GM19328 (cell line): ENCODE measurements around the gene HSPH1.

Experiments used
- ATAC-seq: cut with Tn5 transposase; IDR thresholded peaks from one replicate; pipeline ENCODE4 v1.9.1; 2021; ENCODE audit warnings: mild to moderate bottlenecking, moderate library complexity; ENCODE audit not compliant: unreplicated experiment

HSPH1 gene

DNA sequence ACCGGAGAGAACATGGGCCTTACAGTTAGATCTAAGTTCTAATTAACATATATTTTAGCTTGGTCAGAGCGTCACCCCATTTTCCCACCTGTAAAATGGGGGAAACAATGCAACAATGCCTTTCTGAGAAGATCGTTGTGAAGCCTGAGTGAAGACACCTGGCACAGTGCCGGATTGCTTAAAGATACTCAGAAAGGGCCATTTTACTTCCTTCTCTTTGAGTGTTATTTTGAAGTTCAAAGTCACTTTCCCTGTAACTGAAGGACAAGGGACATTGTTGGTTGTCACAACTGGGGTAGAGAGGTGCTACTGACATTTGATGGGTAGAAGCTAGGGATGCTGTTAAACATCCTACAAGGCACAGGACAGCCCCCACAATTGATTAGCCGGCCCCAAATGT lies 28.1 kb downstream of the HSPH1 start:
- ATAC-seq, result no peak

DNA sequence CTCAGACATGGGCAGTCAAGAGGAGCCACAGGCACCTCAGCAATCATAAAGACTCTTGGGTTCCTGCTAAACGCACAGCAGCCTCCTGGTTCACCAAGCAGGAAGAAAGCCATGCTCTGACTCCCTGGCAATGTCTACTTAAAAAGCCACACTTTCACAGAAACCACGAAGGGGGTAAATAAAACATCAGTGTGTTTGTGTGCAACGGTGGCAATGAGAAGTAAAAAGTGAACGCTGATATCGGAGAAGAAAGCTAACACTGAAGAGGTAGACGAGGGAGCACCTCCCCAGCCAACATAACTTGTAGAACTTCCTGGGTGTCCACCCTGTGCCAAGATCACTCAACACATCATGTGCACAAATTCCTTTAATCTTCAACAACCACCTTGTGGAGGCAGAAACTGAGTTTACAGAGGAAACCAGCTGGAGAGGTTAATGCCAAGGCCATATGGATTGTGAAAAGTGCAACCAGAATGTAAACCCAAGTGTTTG lies 30.2 kb downstream of the HSPH1 start:
- no peak for ATAC-seq

DNA sequence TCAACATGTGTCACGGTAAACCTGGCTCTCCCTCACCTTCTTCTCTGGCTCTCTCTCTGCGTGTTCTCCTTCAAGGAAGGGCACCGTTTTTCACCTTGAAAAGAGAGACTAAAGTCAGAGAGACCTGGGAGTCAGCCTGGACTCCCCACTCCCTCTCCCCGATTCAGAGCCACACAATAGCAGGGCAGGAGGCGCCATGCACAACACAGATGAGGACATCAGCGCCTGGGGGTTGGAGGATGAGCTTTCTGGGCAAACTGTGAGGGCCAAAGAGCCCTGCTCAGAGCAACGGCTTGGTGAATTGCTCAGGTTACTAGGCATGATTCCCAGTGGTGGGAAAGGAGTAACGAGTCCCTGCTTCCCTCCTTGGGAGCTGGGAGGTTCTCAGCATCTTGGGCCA lies 32.3 kb downstream of the HSPH1 start:
- ATAC-seq, result no peak

DNA sequence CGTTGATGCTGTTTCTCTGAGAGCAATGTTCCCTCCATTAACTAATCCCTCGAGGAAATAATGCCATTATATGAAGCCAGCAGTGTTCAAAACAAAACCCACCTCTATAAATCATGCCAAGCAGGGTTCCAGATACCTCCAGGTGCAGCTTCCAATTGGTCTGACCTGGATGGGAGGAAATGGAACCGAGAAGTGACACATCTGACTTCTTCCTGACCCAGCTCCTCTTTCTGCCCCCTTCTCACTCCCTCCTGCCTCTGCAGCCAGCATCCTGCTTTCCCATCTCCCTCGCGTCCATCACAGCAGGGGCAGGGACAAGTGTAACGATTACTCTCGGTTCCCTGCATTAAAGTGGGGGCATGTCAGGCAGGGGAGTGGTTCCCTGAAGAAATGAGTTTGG lies 37.5 kb downstream of the HSPH1 start:
- no peak for ATAC-seq

DNA sequence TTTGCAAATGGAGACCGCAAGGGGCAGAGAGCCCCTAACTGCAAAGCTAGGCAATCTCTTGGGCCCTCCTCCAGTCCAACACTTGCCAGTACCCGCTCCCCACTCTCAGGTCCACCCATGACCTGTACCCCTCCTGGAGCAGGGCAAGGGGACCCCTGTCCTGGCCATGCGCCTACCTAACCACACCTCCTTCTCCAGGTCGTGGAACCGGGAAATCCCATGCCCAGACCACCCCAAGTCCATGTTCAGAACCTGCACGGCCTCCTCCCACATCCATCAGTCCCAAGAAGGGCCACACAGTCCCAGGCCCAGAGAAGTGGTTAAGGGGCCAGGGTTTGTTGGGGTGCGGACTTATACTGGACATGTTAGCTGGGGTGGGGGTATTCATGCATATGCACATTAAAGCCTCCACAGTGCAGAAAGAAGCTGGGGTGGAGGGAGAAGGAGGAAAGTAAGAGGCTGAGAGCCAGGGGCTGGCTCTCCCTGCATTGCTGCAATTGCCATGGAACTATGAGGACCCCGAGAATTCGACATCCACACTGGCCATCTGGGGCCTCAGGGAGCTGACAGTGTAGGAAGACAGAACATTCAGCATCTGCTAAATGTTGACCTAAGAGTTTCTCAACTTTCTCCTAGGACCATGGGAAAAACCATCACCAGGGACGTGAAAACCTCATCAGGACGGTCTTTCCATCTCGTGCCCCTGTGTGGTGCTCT lies 39.0 kb downstream of the HSPH1 start:
- ATAC-seq, result no peak

DNA sequence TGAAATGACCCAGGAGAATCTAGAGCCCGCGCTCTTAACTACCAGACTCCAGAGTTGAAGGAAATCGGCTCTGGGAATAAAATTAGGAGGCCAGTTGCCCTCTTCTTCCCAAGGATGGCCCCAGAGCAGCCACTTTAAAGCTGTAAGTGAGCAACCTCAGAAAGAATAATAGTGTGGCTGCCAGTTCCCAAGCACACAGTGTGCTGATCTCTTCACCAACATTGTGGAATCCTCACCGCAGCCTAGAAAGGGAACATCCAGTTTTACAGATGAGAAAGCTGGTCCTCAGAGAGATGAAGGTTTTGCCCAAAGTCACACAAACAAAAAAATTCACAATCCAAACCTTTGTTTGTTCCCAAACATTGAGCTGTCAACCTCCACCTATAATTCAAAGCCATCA lies 39.6 kb downstream of the HSPH1 start:
- ATAC-seq, result no peak

DNA sequence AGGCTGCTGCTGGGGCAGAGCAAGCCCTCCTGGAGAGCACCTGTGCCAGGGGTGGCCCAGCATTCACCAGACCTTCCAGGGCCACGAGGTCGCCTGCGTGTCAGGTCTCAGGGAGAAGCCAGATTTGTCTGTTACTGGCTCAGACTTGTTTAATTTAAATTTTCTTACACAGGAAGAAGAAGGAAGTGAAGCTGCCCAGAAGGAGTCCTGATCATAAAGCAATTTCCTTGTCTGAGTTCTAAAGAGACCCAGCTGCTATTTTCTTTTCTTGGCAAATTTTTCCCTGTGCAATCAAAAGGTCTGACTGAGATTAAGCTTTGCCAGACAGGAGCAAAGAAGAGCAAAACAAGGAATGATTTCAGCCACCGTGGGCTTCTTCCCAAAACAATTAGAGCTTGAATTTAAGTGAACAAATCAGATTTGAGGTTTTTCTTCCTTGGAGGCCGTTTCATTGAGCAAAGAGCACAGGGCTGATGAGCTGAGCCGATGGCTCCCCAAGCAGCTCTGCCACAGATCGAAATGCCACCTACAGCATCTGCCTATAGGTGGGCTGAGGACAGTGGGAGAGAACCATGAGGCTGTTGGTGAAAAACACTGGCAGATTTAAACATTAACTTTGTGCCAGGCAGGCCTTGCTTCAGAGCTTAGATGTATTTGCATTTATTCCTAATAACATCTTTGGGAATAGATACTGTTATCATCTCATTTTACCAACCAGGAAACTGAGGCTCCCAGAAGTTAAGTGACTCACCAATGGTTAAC lies 40.1 kb downstream of the HSPH1 start:
- ATAC-seq, result no peak

DNA sequence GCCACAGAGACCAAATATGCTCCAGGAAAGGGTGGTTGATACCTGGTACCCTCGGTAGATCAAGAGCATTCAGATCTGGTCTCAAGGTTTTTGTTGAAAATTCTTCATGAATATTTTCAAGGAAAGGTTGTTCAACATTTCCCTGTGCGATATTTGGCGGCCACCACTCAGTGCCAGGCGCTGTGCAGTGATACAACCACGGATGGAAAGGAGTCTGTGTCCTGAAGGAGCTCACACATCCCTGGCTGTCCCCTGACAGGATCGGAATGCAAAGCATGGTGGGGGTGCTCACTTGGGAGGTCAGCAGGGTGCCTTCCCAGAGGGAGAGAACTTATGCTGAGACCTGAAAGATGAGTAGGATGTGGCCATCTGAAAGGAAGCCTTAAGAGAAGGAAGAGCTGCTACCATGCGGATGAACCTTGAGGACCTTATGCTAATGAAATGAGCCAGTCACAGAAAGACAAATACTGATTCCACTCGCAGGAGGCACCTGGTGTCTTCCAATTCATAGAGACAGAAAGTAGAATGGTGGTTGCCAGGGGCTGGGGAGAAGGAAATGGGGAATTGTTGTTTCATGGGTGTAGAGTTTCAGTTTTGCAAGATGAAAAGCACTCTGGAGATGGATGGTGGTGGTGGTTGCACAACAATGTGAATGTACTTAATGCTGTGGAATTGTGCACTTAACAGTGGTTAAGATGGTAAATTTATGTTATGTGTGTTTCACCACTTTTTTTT lies 41.6 kb downstream of the HSPH1 start:
- no peak for ATAC-seq

DNA sequence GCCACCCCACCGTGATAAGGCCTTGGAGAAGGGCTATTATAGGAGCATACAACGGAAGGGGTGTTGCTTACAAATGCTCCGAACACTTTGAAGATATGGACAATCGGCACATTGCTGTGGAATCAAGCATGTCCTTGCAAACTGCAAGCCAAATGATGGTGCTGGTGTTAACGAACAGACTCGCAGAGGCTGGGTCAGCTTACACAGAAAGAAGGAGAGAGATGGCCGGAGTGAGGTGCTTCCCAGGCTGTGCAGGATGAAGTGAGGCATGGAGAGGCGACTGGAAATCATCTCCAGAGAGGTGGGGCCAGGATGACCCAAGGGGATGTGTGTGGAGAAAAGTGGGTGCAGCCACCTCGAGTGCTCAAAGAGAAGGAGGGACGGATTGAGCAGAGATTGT lies 42.2 kb downstream of the HSPH1 start:
- ATAC-seq, result no peak

DNA sequence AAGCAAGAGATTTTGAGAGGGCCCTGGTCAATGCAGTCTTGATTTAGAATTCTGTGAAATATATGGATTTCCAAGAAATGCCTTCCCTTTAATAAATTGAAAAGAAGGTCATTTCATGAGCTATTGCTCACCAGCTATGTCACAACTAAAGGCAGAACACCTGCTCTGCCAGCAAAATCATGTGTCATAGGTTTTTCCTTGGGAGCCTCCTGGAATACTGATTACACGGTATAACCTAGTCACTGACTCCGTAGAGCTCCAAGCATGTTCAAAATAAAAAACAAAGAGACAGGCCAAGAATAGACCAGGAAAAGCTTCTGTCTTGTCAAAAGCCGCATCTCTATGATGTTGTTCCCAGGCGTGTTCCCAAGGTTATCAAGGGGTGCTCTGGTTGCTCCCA lies 45.5 kb downstream of the HSPH1 start:
- no peak for ATAC-seq

DNA sequence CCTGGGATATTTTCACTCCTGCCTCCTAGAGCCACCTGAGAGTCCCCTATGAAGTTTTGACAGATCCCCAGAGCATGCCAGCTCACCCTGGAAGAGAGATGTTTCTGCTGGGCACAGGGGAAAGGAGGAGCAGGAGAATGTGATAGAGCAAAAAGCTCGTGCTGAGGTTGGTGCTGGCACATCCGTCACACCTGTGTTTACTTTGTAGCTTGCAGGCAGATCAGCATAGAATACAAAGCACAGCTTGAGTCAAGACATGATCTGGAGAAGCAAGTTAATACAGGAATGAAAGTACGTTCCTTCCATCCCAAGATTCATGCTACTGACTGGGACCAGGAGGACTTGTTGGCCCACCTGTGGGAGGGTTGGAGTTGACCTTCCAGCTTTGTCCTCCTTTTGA lies 46.1 kb downstream of the HSPH1 start:
- no peak for ATAC-seq

DNA sequence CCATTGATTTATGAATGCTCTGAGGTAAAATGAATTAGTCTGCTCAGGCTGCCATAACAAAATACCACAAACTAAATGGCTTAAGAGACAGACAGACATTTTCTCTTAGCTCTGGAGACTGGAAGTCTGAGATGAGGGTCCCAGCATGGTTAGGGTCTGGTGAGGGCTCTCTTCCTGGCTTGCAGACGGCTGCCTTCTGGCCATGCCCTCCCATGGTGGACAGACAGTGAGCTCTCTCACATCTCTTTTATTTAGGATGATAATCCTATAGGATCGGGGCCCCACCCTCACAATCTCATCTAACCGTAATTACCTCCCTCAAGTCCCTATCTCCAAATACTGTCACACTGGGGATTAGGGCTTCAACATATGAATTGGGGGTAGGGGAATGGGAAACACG lies 47.1 kb downstream of the HSPH1 start:
- no peak for ATAC-seq

DNA sequence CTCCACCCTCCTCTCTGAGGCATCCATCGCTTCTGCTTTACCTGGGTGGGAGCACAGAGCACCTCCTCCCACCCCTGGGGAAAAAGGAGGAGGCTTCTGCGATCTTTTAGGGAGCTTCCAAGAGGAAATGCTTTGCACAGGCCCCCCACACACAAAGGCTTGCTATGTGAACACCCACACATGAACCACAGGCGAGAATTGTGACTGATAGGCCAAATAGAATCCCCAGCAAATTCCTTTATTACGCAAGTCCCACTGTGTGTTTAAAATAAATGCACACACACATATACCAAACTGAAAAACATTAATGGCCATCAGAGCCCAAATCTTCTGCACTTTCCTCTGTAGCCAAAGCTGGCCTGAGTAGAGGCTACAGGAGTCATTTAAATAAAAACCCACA lies 50.6 kb downstream of the HSPH1 start:
- ATAC-seq, result no peak

DNA sequence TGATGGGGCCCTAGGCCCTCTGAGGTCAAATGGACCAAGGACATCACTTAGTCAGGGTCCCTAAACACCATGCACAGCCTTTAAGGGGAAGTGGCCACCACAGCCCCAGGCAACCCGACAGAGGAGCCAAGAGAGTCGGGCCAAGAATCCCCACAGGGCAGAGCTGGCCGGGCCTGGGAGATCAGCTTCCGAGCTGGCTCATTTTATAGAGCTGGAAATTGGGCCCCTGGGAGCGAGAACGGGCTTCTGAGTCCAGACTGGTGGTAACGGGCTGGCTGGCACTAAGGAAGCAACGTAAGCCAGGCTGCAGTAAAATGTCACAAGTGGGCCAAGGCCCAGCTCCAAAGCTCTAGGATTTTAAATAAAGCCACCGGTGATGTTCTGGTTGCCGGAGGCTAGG lies 51.1 kb downstream of the HSPH1 start:
- ATAC-seq, result no peak

DNA sequence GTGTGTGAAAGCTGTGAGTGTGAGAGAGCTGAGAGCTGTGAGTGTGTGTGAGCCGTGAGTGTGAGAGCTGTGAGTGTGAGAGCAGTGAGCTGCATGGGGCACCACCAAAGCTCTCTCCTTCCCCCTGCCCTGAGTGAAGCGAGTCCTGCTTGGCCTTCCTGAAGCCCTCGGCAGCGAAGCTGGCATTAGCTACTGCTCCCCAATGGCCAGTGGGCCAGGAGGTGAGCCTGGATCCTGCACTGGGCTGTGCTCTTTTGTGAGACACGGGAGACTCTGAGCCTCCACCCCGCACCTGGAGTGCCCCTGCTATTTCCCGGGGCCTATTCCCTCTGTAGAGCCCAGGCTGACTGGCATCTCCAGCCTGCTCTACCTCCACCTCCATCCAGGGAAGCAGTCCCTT lies 51.5 kb downstream of the HSPH1 start:
- no peak for ATAC-seq

DNA sequence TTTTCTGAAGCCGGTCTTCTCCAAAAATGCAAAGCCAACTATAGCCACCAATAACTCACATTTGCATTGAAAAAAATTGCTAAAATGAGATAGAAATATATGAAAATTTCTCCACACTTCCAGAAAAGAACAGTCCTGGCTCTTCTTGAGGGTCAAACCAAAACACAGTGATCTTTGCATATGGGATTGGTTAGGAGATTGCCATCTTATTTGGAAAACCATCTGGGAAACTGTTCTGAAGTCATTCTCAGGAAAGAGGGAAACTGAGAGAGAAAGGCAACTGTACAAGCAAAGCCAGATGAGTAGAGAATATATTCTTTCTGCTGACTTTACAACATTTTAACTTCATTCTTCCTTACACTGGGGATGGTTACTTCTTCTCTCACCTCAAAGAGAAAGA lies 54.6 kb downstream of the HSPH1 start:
- no peak for ATAC-seq

DNA sequence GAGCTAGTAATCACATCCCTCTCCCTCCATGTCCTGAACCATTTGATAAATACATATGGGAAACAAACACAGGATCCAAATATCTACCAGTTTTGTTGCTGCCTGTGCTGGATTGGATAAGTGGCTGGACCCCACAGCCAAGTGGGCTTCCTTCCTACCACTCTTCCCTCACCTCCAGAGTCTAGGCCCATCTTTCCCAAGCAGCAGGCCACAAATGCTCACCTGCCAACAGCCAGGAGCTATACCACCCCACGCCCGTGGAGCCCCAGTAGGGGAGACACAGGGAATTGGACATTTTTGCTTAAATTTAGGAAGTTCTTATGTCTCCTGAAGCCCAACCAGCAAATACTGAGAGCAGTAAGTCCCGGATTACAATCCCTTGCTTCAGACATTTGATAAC lies 55.8 kb downstream of the HSPH1 start:
- no peak for ATAC-seq

DNA sequence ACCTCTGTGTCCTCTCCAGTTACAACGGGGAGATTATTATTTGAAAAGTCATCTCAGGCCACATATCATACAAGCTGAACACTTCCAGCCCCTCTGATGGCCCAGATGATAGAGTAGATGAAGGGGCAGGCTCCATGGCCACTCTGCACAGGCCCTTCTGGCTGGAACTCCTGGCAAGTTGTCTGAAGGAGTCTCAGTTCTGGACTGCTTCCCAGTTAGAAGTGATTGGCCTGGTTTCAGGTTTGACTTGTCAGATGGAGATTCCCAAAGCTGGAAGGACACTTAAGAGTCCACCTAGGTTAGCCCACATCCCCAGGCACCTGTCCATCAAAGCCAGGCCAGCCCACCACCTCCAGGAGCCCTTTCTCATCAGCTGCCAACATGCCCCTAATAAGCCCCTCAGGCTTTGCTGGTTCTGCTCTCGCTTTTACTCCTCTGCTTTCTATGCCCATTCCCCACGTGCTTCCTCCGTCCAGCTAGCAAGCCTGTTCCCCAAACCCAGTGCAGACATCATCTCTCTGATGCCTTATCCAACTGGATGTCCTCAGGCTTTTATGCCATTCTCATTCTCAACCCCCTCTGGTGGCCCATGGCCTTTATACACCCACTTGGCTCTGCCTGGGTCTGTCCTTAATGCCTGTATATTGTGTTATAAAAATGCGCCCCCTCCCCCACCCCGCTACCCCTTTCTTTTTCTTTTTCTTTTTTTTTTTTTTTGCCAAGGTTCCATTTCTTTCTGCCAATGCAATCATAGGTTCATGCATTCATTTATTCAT lies 56.5 kb downstream of the HSPH1 start:
- ATAC-seq, result no peak

DNA sequence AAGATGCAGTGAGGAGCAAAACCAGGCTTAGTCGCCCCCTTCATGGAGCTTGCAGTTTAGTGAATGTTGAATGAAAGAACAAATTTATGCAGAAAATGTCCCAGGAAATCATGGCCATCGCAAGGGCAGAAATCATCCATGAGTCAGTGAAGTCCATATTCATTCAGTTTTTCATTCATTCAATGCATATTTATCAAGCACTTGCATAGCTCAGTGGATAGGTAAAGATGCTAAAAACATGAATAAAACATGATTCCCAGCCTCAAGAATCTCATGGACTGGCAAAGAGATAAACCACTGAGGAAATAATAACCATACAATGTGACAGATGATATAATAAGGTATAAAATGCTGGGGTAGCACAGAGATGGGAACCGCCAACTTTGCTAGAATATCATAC lies 58.8 kb downstream of the HSPH1 start:
- no peak for ATAC-seq

DNA sequence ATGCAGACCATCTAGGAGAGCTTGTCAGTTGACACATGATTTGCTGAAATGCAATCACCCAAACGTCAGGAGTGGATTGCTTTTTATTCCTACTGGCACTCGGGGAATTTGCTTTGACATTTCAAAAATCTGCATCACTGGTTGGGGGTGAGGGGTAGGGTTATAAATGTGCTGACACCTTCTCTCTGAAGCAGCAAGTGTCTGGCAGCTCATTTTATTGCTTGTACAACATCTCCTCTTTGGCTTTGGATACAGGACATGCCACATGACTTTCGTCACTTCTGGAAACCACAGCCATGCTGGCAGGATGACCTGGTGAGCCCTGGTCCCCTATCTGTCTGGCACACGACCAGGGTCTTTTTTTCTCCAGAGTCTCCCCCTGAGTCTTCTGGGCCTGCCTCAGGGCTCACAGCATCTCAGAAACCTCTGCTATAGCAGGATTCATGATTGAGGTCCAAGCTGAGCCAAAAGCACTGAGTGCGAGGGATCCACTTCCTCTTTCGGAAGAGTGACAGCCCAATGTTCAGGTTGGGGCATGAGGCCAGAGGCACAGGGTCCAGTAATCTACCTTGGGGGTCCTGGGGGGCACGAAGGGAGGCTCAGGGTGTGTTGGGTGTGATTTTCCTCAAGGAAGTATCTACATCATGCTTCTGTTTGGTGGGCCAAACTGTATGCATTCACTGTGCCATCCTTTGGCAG lies 60.1 kb downstream of the HSPH1 start:
- ATAC-seq, result no peak

DNA sequence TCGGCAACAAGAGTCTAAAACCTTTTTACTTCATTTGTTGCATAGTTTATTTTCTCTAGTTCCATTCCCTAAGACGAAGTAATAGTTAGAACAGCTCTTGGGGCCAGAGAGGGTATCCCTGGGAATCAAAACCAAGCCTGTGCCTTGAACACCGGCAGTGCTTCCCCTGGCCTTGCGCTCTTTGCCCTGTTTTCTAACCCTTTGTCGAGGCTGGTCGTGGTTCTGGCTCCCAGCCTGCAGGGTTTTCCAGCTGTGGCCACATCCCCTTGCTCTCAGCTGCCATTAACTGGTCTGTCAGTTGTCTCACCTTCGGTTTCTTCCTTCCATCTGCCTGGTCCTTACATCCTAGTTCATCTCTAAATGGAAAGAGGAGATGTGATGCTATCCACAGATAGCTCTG lies 61.0 kb downstream of the HSPH1 start:
- no peak for ATAC-seq
